Natural killer cell (primary cell): ENCODE results near the gene UBN1. TPM values are rescaled to one million over a fixed set of nuclear protein-coding genes. Genes with fewer than 3 reads are reported as not detected.

Experiments used
- ATAC-seq, 3 donors: fragments of 150-1000 bp in 2 of 3; fragments of 200-7000 bp in 1 of 3; cut with Tn5 transposase; 1 replicate in 1 of 3; 2 replicates in 2 of 3; pipeline ENCODE4 v1.10.0; 2021; ENCODE audit warnings: mild to moderate bottlenecking in 2 of 3, moderate library complexity in 2 of 3
- DNase-seq, 2 donors: peaks; one replicate each; pipeline versions ENCODE4 v3.0.0 to v3.0.0-alpha.2; 2013 to 2021; ENCODE audit warnings: mixed read lengths in 1 of 2
- H3K27ac ChIP-seq: one replicate; pipeline ENCODE4 v1.5.1; 2013; ENCODE audit warnings: mild to moderate bottlenecking, low read length
- H3K27me3 ChIP-seq: one replicate; pipeline ENCODE4 v1.6.1; 2013; ENCODE audit warnings: low read length; ENCODE audit not compliant: control insufficient read depth, insufficient read depth
- H3K36me3 ChIP-seq: one replicate; pipeline ENCODE4 v1.6.1; 2013; ENCODE audit warnings: low read length; ENCODE audit not compliant: control insufficient read depth, insufficient read depth
- H3K4me1 ChIP-seq: one replicate; pipeline ENCODE4 v1.6.1; 2013; ENCODE audit warnings: low read length; ENCODE audit not compliant: control insufficient read depth, insufficient read depth
- H3K4me3 ChIP-seq: one replicate; pipeline ENCODE4 v1.5.1; 2013; ENCODE audit warnings: low read length
- H3K9me3 ChIP-seq: one replicate; pipeline ENCODE4 v1.6.1; 2013; ENCODE audit warnings: low read length; ENCODE audit not compliant: control insufficient read depth, insufficient read depth
- H3K27ac Mint-ChIP-seq, 2 donors: one replicate each; pipeline ENCODE4 v1.8.0; 2022; ENCODE audit warnings: mild to moderate bottlenecking in 2 of 2, mixed read lengths in 2 of 2, moderate library complexity in 1 of 2
- H3K27me3 Mint-ChIP-seq, 2 donors: one replicate each; pipeline ENCODE4 v1.8.0; 2022; ENCODE audit warnings: low read depth in 2 of 2, mixed read lengths in 2 of 2
- H3K36me3 Mint-ChIP-seq: one replicate; pipeline ENCODE4 v1.8.0; 2022; ENCODE audit warnings: mixed read lengths
- H3K4me1 Mint-ChIP-seq, 2 donors: one replicate each; pipeline ENCODE4 v1.8.0; 2022; ENCODE audit warnings: mixed read lengths in 2 of 2
- H3K4me3 Mint-ChIP-seq: one replicate; pipeline ENCODE4 v1.8.0; 2022; ENCODE audit warnings: mild to moderate bottlenecking, moderate library complexity, mixed read lengths
- H3K9me3 Mint-ChIP-seq, 2 donors: one replicate each; pipeline ENCODE4 v1.8.0; 2022; ENCODE audit warnings: mixed read lengths in 2 of 2
- CTCF ChIP-seq: fragments of 200-600 bp; IDR thresholded peaks from one replicate; pipeline ENCODE4 v1.8.0; 2022; ENCODE audit warnings: antibody characterized with exemption
- WGBS: methylation state at CpG from one replicate; pipeline ENCODE4 v1.1.7; 2013; ENCODE audit warnings: missing lambda C conversion rate; ENCODE audit not compliant: insufficient coverage; 5-methylcytosine and 5-hydroxymethylcytosine counted together
- intact Hi-C: fragments of 100-400 bp; cut with micrococcal nuclease; formaldehyde crosslinking; loops from one replicate; pipeline ENCODE4 v1.14.2; 2022
- total RNA-seq, 4 donors: library from RNA; stranded (reverse); fragments of 120-200 nt in 1 of 4; gene quantifications; one replicate each; pipeline versions ENCODE4 v1.2.3 to v1.2.4, GENCODE V29; 2013 to 2022

The UBN1 gene
- total RNA-seq, 3 donors from 2014 or later (not counting 1 experiment from before 2014, with no cell fraction given) = 70.5 to 81.6 (median 79.9) TPM

- no peaks in the 10 kb centered on the region for H3K27me3 ChIP-seq
- Mint-ChIP-seq H3K4me1 (peaks cover 0 to 17% of the 10 kb centered on the region in 2 donors), H3K4me3 (no peak overlapping the region), H3K9me3 (no peaks in the 10 kb centered on the region), H3K36me3 (peaks cover 7% of the 10 kb centered on the region), H3K27ac (no peak overlapping the region), H3K27me3 (no peaks in the 10 kb centered on the region)
- no peak for ATAC-seq
- intact Hi-C loops = no loop called here
- TF ChIP-seq CTCF = no peak
- H3K4me3 ChIP-seq = no peak overlapping the region
- no peaks in the 10 kb centered on the region for H3K4me1 ChIP-seq
- WGBS = 97% methylated on average over 10 of the region's 10 CpGs
- no peak overlapping the region for H3K27ac ChIP-seq
- no peaks in the 10 kb centered on the region for H3K9me3 ChIP-seq
- H3K36me3 ChIP-seq = peaks cover 59% of the 10 kb centered on the region
- no peak for DNase-seq
Observed at GRCh38 chr16:4826980-4827379, 20.3 kb upstream of the UBN1 start.

GRCh38 chr16:4828567-4829321 lies 18.5 kb upstream of the UBN1 start:
- Histone ChIP-seq H3K27ac (no peak overlapping the region), H3K36me3 (peaks cover 61% of the 10 kb centered on the region), H3K4me3 (no peak overlapping the region), H3K4me1 (no peaks in the 10 kb centered on the region), H3K27me3 (no peaks in the 10 kb centered on the region), H3K9me3 (no peaks in the 10 kb centered on the region)
- no peak for DNase-seq
- Mint-ChIP-seq H3K36me3 (peaks cover 7% of the 10 kb centered on the region), H3K9me3 (no peaks in the 10 kb centered on the region), H3K4me1 (peaks cover 5 to 22% of the 10 kb centered on the region in 2 donors), H3K4me3 (no peak overlapping the region), H3K27me3 (no peaks in the 10 kb centered on the region), H3K27ac (no peak overlapping the region)
- intact Hi-C loops = no loop called here
- no peak for ATAC-seq
- TF ChIP-seq CTCF = no peak
- 94% methylated on average over 11 of the region's 11 CpGs for WGBS

GRCh38 chr16:4830408-4830807 lies 16.9 kb upstream of the UBN1 start:
- no peak for DNase-seq
- no peak for ATAC-seq
- Histone ChIP-seq H3K4me1 (no peaks in the 10 kb centered on the region), H3K9me3 (no peaks in the 10 kb centered on the region), H3K36me3 (peaks cover 65% of the 10 kb centered on the region), H3K27ac (no peak overlapping the region), H3K4me3 (no peak overlapping the region), H3K27me3 (no peaks in the 10 kb centered on the region)
- intact Hi-C loops = no loop called here
- H3K4me1 Mint-ChIP-seq = peaks cover 6 to 13% of the 10 kb centered on the region in 2 donors
- 98% methylated on average over 7 of the region's 7 CpGs for WGBS
- TF ChIP-seq CTCF = no peak
- H3K27me3 Mint-ChIP-seq = no peaks in the 10 kb centered on the region
- H3K4me3 Mint-ChIP-seq = no peak overlapping the region
- H3K9me3 Mint-ChIP-seq = no peaks in the 10 kb centered on the region
- H3K27ac Mint-ChIP-seq = no peak overlapping the region
- peaks cover 7% of the 10 kb centered on the region for H3K36me3 Mint-ChIP-seq

GRCh38 chr16:4831616-4832015 lies 15.7 kb upstream of the UBN1 start:
- H3K9me3 ChIP-seq = no peaks in the 10 kb centered on the region
- Mint-ChIP-seq H3K9me3 (no peaks in the 10 kb centered on the region), H3K4me1 (peaks cover 6 to 13% of the 10 kb centered on the region in 2 donors), H3K4me3 (no peak overlapping the region), H3K36me3 (peaks cover 7% of the 10 kb centered on the region), H3K27ac (no peak overlapping the region), H3K27me3 (no peaks in the 10 kb centered on the region)
- intact Hi-C loops = no loop called here
- TF ChIP-seq CTCF = no peak
- DNase-seq = no peak
- 98% methylated on average over 8 of the region's 8 CpGs for WGBS
- H3K27ac ChIP-seq = no peak overlapping the region
- H3K27me3 ChIP-seq = no peaks in the 10 kb centered on the region
- ATAC-seq = no peak
- H3K4me3 ChIP-seq = no peak overlapping the region
- H3K4me1 ChIP-seq = no peaks in the 10 kb centered on the region
- peaks cover 65% of the 10 kb centered on the region for H3K36me3 ChIP-seq
